UCSD-AML1 (cell line): ENCODE data around the gene ATP6V1B1.

Experiments used
- DNase-seq: peaks from one replicate; lab custom pipeline; 2025; ENCODE audit not compliant: unreplicated experiment; lab: John Stamatoyannopoulos, UW

The ATP6V1B1 gene

GRCh38 chr2:70943205-70943871 is 7.6 kb downstream of the ATP6V1B1 start:
- DNase-seq = no peak

GRCh38 chr2:70944111-70944690 is 8.5 kb downstream of the ATP6V1B1 start:
- DNase-seq = no peak

- DNase-seq = peak; percentile 39
Observed at GRCh38 chr2:70946832-70947442, 11.2 kb downstream of the ATP6V1B1 start.

- no peak for DNase-seq
Observed at GRCh38 chr2:70947556-70948184, 12.0 kb downstream of the ATP6V1B1 start.

GRCh38 chr2:70948337-70949003 is 12.8 kb downstream of the ATP6V1B1 start:
- DNase-seq = peak; percentile 72

- no peak for DNase-seq
Observed at GRCh38 chr2:70949086-70949485, 13.4 kb downstream of the ATP6V1B1 start.

GRCh38 chr2:70954886-70955285 is 19.2 kb downstream of the ATP6V1B1 start:
- DNase-seq = no peak

- no peak for DNase-seq
Observed at GRCh38 chr2:70956141-70956540, 20.4 kb downstream of the ATP6V1B1 start.

- DNase-seq = no peak
Observed at GRCh38 chr2:70957798-70958197, 22.1 kb downstream of the ATP6V1B1 start.

GRCh38 chr2:70958759-70959158 is 23.1 kb downstream of the ATP6V1B1 start:
- no peak for DNase-seq

GRCh38 chr2:70959271-70959761 is 23.6 kb downstream of the ATP6V1B1 start:
- no peak for DNase-seq

- DNase-seq = no peak
Observed at GRCh38 chr2:70959851-70960832, 24.4 kb downstream of the ATP6V1B1 start.

GRCh38 chr2:70960833-70961647 is 25.3 kb downstream of the ATP6V1B1 start:
- DNase-seq = no peak

- DNase-seq = no peak
Observed at GRCh38 chr2:70961648-70961994, 25.9 kb downstream of the ATP6V1B1 start.

GRCh38 chr2:70962211-70962884 is 26.6 kb downstream of the ATP6V1B1 start:
- no peak for DNase-seq

GRCh38 chr2:70962885-70963878 is 27.5 kb downstream of the ATP6V1B1 start:
- no peak for DNase-seq

- DNase-seq = no peak
Observed at GRCh38 chr2:70964133-70964532, 28.4 kb downstream of the ATP6V1B1 start.
